ENCODE data around the gene MTX1. TPM values are rescaled to one million over a fixed set of nuclear protein-coding genes. Genes with fewer than 3 reads are reported as not detected.

The MTX1 gene
- total RNA-seq, 2 donors from 2014 or later = 47.3 to 63.2 TPM

DNA sequence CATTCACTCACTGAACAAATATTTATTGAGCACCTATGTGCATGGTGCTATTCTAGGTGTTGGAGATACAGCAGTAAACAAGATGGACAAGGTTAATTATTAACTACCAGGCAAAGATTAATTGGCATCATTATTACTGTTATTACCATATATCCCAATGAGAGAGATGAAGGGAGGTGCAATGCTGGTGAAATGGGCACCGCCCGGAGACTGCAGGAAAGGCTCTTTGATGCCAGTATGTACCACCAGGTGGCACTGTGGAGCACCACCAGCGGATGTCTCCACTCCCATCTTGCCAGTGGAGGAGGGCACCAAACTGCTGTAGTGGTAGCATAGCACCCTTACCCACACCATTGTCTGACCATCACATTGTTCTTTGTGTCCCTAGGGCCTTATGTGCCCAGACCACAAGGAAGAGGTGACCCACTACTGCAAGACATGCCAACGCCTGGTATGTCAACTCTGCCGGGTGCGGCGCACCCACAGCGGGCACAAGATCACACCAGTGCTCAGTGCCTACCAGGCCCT, 31.9 kb upstream of the MTX1 start:
- Histone ChIP-seq H3K27me3 (ENCODE audit: control insufficient read depth, insufficient read depth, low read length, poor library complexity, severe bottlenecking) (no peaks in the 10 kb centered on the region), H3K9ac (ENCODE audit: extremely low read depth, low read length, poor library complexity, severe bottlenecking) (no peak overlapping the region), H3K4me1 (ENCODE audit: control insufficient read depth, insufficient read depth, low read length) (no peaks in the 10 kb centered on the region), H3K27ac (ENCODE audit: low read depth, low read length) (no peak overlapping the region), H3K9me3 (ENCODE audit: control insufficient read depth, low read length) (no peaks in the 10 kb centered on the region), H3K4me3 (ENCODE audit: low read length) (no peak overlapping the region), H3K36me3 (ENCODE audit: control insufficient read depth, insufficient read depth, low read length) (peaks cover 17% of the 10 kb centered on the region)
- peak; percentile 91 for DNase-seq
- Mint-ChIP-seq H3K4me1 (peaks cover 14% of the 10 kb centered on the region), H3K4me3 (no peak overlapping the region), H3K27me3 (ENCODE audit: insufficient read depth) (peaks cover 15% of the 10 kb centered on the region), H3K36me3 (ENCODE audit: low read depth) (peaks cover 7% of the 10 kb centered on the region), H3K9me3 (no peaks in the 10 kb centered on the region), H3K27ac (no peak overlapping the region)
- 79 to 81% methylated on average over 7 to 8 of the region's 8 CpGs for WGBS, 2 experiments (ENCODE audit: insufficient coverage in 1 of 2, insufficient read length in 1 of 2)
- TF ChIP-seq, protein P1, sequence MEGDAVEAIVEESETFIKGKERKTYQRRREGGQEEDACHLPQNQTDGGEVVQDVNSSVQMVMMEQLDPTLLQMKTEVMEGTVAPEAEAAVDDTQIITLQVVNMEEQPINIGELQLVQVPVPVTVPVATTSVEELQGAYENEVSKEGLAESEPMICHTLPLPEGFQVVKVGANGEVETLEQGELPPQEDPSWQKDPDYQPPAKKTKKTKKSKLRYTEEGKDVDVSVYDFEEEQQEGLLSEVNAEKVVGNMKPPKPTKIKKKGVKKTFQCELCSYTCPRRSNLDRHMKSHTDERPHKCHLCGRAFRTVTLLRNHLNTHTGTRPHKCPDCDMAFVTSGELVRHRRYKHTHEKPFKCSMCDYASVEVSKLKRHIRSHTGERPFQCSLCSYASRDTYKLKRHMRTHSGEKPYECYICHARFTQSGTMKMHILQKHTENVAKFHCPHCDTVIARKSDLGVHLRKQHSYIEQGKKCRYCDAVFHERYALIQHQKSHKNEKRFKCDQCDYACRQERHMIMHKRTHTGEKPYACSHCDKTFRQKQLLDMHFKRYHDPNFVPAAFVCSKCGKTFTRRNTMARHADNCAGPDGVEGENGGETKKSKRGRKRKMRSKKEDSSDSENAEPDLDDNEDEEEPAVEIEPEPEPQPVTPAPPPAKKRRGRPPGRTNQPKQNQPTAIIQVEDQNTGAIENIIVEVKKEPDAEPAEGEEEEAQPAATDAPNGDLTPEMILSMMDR (conservative IDR thresholded peaks at IDR 0.05) = peak; percentile 90

DNA sequence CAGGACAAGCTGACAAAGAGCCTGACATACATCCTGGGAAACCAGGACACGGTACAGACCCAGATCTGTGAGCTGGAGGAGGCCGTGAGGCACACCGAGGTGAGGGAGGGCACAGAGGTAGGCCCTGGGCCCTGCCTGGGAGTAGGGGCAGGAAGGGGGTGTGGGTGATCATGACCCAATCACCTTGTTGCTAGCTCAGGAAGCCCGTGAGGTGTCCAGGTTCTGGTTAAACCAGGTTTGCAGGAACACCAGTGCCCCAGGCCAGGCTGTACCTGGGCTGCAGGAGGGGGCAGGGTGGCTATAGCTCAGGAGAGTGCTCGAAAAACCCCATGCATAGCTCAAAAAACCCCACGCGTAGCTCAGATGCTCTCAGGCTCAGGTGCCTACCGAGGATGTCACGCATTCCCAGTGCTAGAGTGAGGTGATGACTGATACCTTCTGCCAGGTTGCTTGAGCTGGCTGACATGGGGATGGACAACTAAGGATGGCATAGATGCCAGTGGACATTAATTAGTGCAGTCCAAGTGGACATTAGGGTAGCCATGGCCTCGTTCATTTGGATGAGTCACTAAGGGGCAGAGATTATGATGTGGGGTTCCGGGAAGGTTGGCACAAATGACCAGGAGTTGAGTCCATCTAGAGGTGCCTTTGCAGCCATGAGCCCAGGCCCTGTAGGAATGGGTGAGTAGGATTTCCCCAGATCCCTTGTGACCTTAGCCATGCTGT, 31.1 kb upstream of the MTX1 start:
- Histone ChIP-seq H3K36me3 (ENCODE audit: control insufficient read depth, insufficient read depth, low read length) (peaks cover 17% of the 10 kb centered on the region), H3K4me3 (ENCODE audit: low read length) (no peak overlapping the region), H3K9ac (ENCODE audit: extremely low read depth, low read length, poor library complexity, severe bottlenecking) (no peak overlapping the region), H3K27ac (ENCODE audit: low read depth, low read length) (no peak overlapping the region), H3K4me1 (ENCODE audit: control insufficient read depth, insufficient read depth, low read length) (no peaks in the 10 kb centered on the region), H3K27me3 (ENCODE audit: control insufficient read depth, insufficient read depth, low read length, poor library complexity, severe bottlenecking) (no peaks in the 10 kb centered on the region), H3K9me3 (ENCODE audit: control insufficient read depth, low read length) (no peaks in the 10 kb centered on the region)
- Mint-ChIP-seq H3K9me3 (no peaks in the 10 kb centered on the region), H3K36me3 (ENCODE audit: low read depth) (peaks cover 7% of the 10 kb centered on the region), H3K27me3 (ENCODE audit: insufficient read depth) (peaks cover 15% of the 10 kb centered on the region), H3K4me1 (peaks cover 10% of the 10 kb centered on the region), H3K4me3 (no peak overlapping the region), H3K27ac (no peak overlapping the region)
- peak; percentile 33 for DNase-seq
- TF ChIP-seq, protein P1 (conservative IDR thresholded peaks at IDR 0.05) = no peak
- 88 to 98% methylated on average over 10 to 11 of the region's 11 CpGs for WGBS, 2 experiments (ENCODE audit: insufficient coverage in 1 of 2, insufficient read length in 1 of 2)

DNA sequence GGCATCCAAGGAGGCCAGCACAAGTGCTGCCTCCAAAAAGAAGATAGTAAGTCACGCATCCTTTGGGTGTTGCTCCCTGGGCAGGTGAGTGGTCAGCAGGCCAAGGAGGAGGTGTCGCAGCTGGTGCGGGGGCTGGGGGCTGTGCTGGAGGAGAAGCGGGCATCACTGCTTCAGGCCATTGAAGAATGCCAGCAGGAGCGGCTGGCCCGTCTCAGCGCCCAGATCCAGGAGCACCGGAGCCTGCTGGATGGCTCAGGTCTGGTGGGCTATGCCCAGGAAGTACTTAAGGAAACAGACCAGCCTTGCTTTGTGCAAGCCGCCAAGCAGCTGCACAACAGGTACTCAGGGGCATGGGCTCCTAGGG, 30.6 kb upstream of the MTX1 start:
- Histone ChIP-seq H3K4me3 (ENCODE audit: low read length) (no peak overlapping the region), H3K27me3 (ENCODE audit: control insufficient read depth, insufficient read depth, low read length, poor library complexity, severe bottlenecking) (no peaks in the 10 kb centered on the region), H3K4me1 (ENCODE audit: control insufficient read depth, insufficient read depth, low read length) (no peaks in the 10 kb centered on the region), H3K36me3 (ENCODE audit: control insufficient read depth, insufficient read depth, low read length) (peaks cover 17% of the 10 kb centered on the region), H3K27ac (ENCODE audit: low read depth, low read length) (no peak overlapping the region), H3K9ac (ENCODE audit: extremely low read depth, low read length, poor library complexity, severe bottlenecking) (no peak overlapping the region), H3K9me3 (ENCODE audit: control insufficient read depth, low read length) (no peaks in the 10 kb centered on the region)
- DNase-seq = no peak
- TF ChIP-seq, protein P1 (conservative IDR thresholded peaks at IDR 0.05) = no peak
- WGBS, 2 experiments (ENCODE audit: insufficient coverage in 1 of 2, insufficient read length in 1 of 2) = 87 to 90% methylated on average over 9 of the region's 9 CpGs
- peaks cover 7% of the 10 kb centered on the region for H3K36me3 Mint-ChIP-seq (ENCODE audit: low read depth)
- H3K27ac Mint-ChIP-seq = no peak overlapping the region
- H3K4me3 Mint-ChIP-seq = no peak overlapping the region
- peaks cover 15% of the 10 kb centered on the region for H3K27me3 Mint-ChIP-seq (ENCODE audit: insufficient read depth)
- peaks cover 7% of the 10 kb centered on the region for H3K4me1 Mint-ChIP-seq
- H3K9me3 Mint-ChIP-seq = no peaks in the 10 kb centered on the region

Measured in endodermal cell (in vitro differentiated cells).